K562 (cell line): Measurements from ENCODE around the gene CLP1. TPM values are rescaled to one million over a fixed set of nuclear protein-coding genes. Genes with fewer than 3 reads are reported as not detected.
A peak's percentile ranks its signal among the peaks of the same experiment; 100 is the strongest.

ENCODE experiments used
- ATF1 ChIP-seq, 2 experiments: fragments of 450-650 bp in 1 of 2; IDR thresholded peaks; 2 replicates each; pipeline ENCODE4 v1.6.1; 2016; ENCODE audit warnings: missing compliant biosample characterization in 1 of 2, missing genetic modification characterization in 1 of 2
- ATF7 ChIP-seq: fragments of 450-650 bp; IDR thresholded peaks from 2 replicates; pipeline ENCODE4 v1.7.1; 2014; ENCODE audit warnings: mild to moderate bottlenecking, moderate library complexity
- CCAR2 ChIP-seq: fragments of 200-400 bp; formaldehyde crosslinking; IDR thresholded peaks from 2 replicates; pipeline ENCODE4 v1.6.1; 2017; ENCODE audit warnings: mild to moderate bottlenecking, low read depth, low read length
- DMBX1 ChIP-seq: fragments of 250-450 bp; sonication (Bioruptor Pico); IDR thresholded peaks from 2 replicates; pipeline ENCODE4 v1.8.0; 2022; ENCODE audit warnings: inconsistent platforms, mild to moderate bottlenecking, moderate library complexity, borderline replicate concordance
- DNMT1 ChIP-seq: fragments of 450-650 bp; IDR thresholded peaks from 2 replicates; pipeline ENCODE4 v1.6.1; 2016; ENCODE audit warnings: antibody characterized with exemption, mild to moderate bottlenecking
- E2F4 ChIP-seq: sonication (generic); formaldehyde crosslinking; IDR thresholded peaks from 2 replicates; pipeline ENCODE4 v1.8.0; 2022; ENCODE audit warnings: mild to moderate bottlenecking, low read depth, missing genetic modification reagents
- HIVEP1 ChIP-seq: fragments of 250-450 bp; sonication (Bioruptor Pico); IDR thresholded peaks from 2 replicates; pipeline ENCODE4 v1.4.0; 2020; ENCODE audit warnings: mild to moderate bottlenecking
- HOMEZ ChIP-seq: fragments of 250-450 bp; sonication (Bioruptor Pico); IDR thresholded peaks from 2 replicates; pipeline ENCODE4 v1.4.0; 2020; ENCODE audit warnings: mild to moderate bottlenecking, moderate library complexity
- L3MBTL2 ChIP-seq: fragments of 450-650 bp; IDR thresholded peaks from 2 replicates; pipeline ENCODE4 v1.6.1; 2016; ENCODE audit warnings: mild to moderate bottlenecking, moderate library complexity
- MBD2 ChIP-seq: sonication (generic); IDR thresholded peaks from 2 replicates; pipeline ENCODE4 v1.6.1; 2016; ENCODE audit warnings: low read depth, borderline replicate concordance
- MEIS2 ChIP-seq: fragments of 450-650 bp; IDR thresholded peaks from 2 replicates; pipeline ENCODE4 v1.6.1; 2014; ENCODE audit warnings: mild to moderate bottlenecking; ENCODE audit not compliant: partially characterized antibody
- RBM15 ChIP-seq: fragments of 200-400 bp; formaldehyde crosslinking; IDR thresholded peaks from 2 replicates; pipeline ENCODE4 v1.6.1; 2018; ENCODE audit warnings: mild to moderate bottlenecking, low read length, moderate library complexity; ENCODE audit not compliant: insufficient read depth
- RNF2 ChIP-seq: sonication (generic); IDR thresholded peaks from 2 replicates; pipeline ENCODE4 v1.6.1; 2016
- ZBTB11 ChIP-seq, 3 experiments: fragments of 200-800 bp in 1 of 3; fragments of 250-450 bp in 1 of 3; fragments of 450-650 bp in 1 of 3; sonication (Bioruptor Pico) in 1 of 3; sonication (Bioruptor generic) in 1 of 3; formaldehyde crosslinking in 1 of 3; IDR thresholded peaks; 2 replicates each; pipeline versions ENCODE4 v1.6.1 to v1.8.0; 2016 to 2022; ENCODE audit warnings: mild to moderate bottlenecking in 2 of 3, missing genetic modification characterization in 2 of 3, missing compliant biosample characterization in 1 of 3, moderate library complexity in 1 of 3
- ZNF143 ChIP-seq: sonication (generic); formaldehyde crosslinking; IDR thresholded peaks from 2 replicates; pipeline ENCODE4 v1.9.0; 2022; ENCODE audit warnings: mild to moderate bottlenecking, missing genetic modification reagents
- ZNF23 ChIP-seq: fragments of 250-450 bp; sonication (Bioruptor Pico); IDR thresholded peaks from 2 replicates; pipeline ENCODE4 v1.4.0; 2020; ENCODE audit warnings: mild to moderate bottlenecking
- ZNF586 ChIP-seq: fragments of 450-650 bp; formaldehyde crosslinking; conservative IDR thresholded peaks from 2 replicates; pipeline ENCODE4 v1.4.0; 2020; ENCODE audit warnings: mild to moderate bottlenecking, moderate library complexity
- polyA plus RNA-seq, 8 experiments: library from polyadenylated mRNA; depleted of rRNA in 4 of 8; stranded (reverse) in 5 of 8; unstranded in 3 of 8; fragments of >200 nt; fragmentation: Nextera tagmentation in 2 of 8; fragmentation: Illumina TruSeq in 1 of 8; extraction: Ambion mirVana in 2 of 8; extraction: Trizol in 1 of 8; gene quantifications; 2 replicates each; pipeline versions ENCODE4 v1.2.1 to v1.2.3, GENCODE V29; 2011 to 2014; ENCODE audit warnings: inconsistent platforms in 1 of 8, missing spikeins in 1 of 8
- total RNA-seq, 7 experiments: library from RNA; depleted of rRNA in 6 of 7; stranded (reverse); fragments of >200 nt in 6 of 7; fragmentation: Illumina TruSeq in 2 of 7; extraction: Trizol in 2 of 7; gene quantifications; 2 replicates each; pipeline versions ENCODE4 v1.2.1 to v1.2.3, GENCODE V29; 2011 to 2021; ENCODE audit warnings: low replicate concordance in 1 of 7
- TF ChIP-seq, protein P1 (sequence below): sonication (generic); formaldehyde crosslinking; IDR thresholded peaks from 2 replicates; pipeline ENCODE4 v1.8.0; 2022; ENCODE audit warnings: mild to moderate bottlenecking, missing genetic modification reagents, borderline replicate concordance
- TF ChIP-seq, protein P2 (sequence below): fragments of 250-450 bp; sonication (Bioruptor Pico); IDR thresholded peaks from 2 replicates; pipeline ENCODE4 v1.9.0; 2021; ENCODE audit warnings: mild to moderate bottlenecking

Gene CLP1
- total and polyA plus RNA-seq, 9 of the 15 experiments (the other 6 are each of a cell fraction or from before 2014, with no cell fraction given), result 19.1 to 46.2 (median 27.8) TPM

DNA sequence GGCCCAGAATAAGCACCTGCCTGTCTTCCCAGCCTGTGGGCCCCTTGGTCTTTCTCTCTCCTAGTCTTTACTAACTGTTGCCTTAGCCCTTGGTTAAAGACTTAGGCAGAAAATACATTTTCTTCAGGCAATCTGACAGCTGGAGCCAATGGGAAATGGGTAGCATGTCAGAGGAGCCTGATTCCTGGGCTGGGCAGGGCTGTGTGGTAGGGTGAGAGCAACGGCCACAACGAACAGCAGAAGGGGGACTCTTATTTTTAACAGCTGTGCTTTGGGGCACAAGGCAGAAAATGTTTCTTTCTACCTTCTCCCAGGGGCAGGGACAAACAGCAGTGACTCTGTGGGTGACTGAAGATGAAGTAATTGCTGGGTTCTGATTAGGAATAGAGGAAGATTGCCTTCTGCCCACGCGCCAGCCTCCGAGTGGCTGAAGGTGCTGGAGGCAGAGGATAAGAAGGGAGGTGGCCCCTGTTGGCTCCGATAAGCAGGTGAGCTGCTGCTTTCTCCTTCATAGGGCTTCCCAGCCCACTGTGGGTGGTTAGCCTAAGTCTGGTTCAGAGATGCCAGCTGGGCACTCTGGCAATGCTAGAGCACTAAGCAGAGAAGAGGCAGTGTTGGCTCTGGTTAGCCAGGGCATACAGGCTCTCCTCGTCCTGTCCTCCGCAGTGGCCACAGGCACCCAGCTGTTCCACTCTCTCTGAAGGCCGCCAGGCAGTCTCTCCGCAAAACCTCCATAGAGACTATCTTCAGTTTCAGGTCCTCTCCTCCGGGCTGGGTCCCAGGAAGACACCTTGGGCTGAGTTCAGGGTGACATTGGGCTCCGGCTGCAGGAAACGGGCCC, 9.4 kb upstream of the CLP1 start (continued):
- TF ChIP-seq ZBTB11 (CRISPR knock-in tag; IDR thresholded peaks at IDR 0.05) (peak in 1 of 3 experiments; percentile 76; a peak in 2 of 6 replicates), ZNF143 (CRISPR knock-in tag) (no peak), MEIS2 (peak; percentile 19), HOMEZ (no peak), ZNF23 (CRISPR knock-in tag) (0 out of 2 replicates have a peak, but pooled peaks have one; percentile 30), DMBX1 (CRISPR knock-in tag) (peak; percentile 87), RNF2 (peak; percentile 89), ATF1 (CRISPR knock-in tag; IDR thresholded peaks at IDR 0.05) (no peak), ATF1 (tag; IDR thresholded peaks at IDR 0.05) (no peak), E2F4 (CRISPR knock-in tag) (no peak; the same call in 1 of the 2 replicates), RBM15 (no peak), ZNF586 (no peak), CCAR2 (no peak), HIVEP1 (CRISPR knock-in tag) (no peak), MBD2 (peak; percentile 73; the same call in 1 of the 2 replicates), L3MBTL2 (no peak), DNMT1 (no peak), ATF7 (peak; percentile 77)
- TF ChIP-seq, protein P1, sequence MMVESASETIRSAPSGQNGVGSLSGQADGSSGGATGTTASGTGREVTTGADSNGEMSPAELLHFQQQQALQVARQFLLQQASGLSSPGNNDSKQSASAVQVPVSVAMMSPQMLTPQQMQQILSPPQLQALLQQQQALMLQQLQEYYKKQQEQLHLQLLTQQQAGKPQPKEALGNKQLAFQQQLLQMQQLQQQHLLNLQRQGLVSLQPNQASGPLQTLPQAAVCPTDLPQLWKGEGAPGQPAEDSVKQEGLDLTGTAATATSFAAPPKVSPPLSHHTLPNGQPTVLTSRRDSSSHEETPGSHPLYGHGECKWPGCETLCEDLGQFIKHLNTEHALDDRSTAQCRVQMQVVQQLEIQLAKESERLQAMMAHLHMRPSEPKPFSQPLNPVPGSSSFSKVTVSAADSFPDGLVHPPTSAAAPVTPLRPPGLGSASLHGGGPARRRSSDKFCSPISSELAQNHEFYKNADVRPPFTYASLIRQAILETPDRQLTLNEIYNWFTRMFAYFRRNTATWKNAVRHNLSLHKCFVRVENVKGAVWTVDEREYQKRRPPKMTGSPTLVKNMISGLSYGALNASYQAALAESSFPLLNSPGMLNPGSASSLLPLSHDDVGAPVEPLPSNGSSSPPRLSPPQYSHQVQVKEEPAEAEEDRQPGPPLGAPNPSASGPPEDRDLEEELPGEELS, result no peak
- TF ChIP-seq, protein P2, sequence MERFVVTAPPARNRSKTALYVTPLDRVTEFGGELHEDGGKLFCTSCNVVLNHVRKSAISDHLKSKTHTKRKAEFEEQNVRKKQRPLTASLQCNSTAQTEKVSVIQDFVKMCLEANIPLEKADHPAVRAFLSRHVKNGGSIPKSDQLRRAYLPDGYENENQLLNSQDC (CRISPR knock-in tag), result no peak
